ENCODE results near the gene THUMPD1.
"Not testable (repeated sequence)": the region's sequence is repeated elsewhere in the genome, so short reads cannot be mapped to it uniquely, and the experiment has no call there.

THUMPD1 gene

DNA sequence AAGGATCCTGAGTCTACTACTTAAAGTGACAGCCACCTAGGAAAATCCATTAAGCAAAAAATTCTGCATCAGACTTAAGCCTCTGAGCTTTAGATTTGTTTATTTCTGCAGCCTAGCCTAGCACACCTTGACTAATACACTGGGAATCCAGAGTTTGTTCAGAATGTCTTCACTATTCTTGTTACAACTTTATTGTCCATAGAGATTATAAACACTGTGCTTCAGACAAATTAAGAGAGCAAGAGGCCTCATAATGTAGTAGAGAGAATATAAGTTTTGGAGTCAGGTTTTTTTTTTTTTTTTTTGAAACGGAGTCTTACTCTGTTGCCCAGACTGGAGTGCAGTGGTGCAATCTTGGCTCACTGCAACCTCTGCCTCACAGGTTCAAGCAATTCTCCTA is 8.9 kb upstream of the THUMPD1 start:
- in situ Hi-C loops (cut with MboI; ENCODE audit: low sequenced_read_pairs), result no loop called here

GRCh38 chr16:20749474-20749873 is 7.9 kb upstream of the THUMPD1 start:
- in situ Hi-C loops (cut with MboI; ENCODE audit: low sequenced_read_pairs), result no loop called here

- in situ Hi-C loops (cut with MboI; ENCODE audit: low sequenced_read_pairs), result no loop called here
These were observed 5.6 kb upstream of the THUMPD1 start for GRCh38 chr16:20747030-20747816.

DNA sequence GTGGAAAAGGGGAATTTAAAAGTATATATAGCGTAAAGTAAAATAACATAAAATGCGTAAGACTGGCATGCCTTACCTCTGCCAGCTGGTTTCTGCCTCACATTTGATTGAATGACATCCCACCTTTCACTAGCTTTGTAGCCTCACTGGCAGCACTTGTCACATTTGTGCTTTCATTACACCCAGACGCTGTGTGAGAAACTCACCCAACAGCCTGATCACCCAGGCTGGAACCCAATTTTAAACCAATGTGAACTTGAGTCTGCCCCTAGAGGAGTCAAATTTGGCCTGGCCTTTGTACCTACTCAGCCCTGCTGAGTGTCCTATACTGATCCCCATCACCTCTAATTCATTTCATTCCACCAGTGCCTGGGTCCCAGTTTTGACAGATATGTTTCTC is 4.8 kb upstream of the THUMPD1 start:
- in situ Hi-C loops (cut with MboI; ENCODE audit: low sequenced_read_pairs), result no loop called here

- in situ Hi-C loops (cut with MboI; ENCODE audit: low sequenced_read_pairs), result no loop called here
These were observed 3.4 kb upstream of the THUMPD1 start for GRCh38 chr16:20744922-20745440.

- in situ Hi-C loops (cut with MboI; ENCODE audit: low sequenced_read_pairs), result no loop called here
These were observed 2.0 kb upstream of the THUMPD1 start for GRCh38 chr16:20743591-20743990.

GRCh38 chr16:20740901-20741521 is 607 bp downstream of the THUMPD1 start:
- in situ Hi-C loops (cut with MboI; ENCODE audit: low sequenced_read_pairs), result no loop called here

DNA sequence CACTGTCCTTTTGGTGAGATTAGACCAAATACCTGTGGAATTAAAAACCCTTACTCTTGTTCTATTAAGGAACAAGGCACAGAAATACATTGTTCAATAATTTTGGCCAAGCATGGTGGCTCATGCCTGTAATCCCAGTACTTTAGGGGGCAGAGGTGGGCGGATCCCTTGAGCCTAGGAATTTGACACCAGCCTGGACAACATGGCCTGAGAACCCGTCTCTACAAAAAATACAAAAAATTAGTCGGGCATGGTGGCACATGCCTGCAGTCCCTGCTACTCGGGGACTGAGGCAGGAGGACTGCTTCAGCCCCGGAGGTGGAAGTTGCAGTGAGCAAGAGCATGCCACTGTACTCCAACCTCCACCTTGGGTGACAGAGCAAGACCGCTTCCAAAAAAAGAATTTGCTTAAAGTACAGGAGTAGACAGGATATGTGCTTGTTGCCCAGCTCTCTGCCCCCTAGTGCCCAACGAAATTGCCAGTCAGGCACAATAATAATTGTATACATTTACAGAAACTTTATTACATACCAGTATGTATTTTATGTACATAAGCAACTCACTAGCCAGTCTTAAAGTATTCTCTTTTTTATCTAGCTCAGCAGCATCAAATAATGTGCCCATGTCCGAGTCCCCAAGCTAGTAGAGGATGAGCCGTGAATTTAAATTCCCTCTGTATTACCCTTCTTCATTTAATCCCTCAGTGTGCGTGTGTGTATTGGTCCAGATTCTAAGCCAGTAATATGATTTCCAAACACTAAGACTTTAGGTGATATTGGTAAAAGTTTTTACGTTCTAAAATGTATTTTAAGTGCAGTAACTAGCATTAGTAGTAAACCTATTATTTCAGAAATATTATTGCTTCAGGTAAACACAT is 1.4 kb downstream of the THUMPD1 start:
- in situ Hi-C loops (cut with MboI; ENCODE audit: low sequenced_read_pairs), result no loop called here

DNA sequence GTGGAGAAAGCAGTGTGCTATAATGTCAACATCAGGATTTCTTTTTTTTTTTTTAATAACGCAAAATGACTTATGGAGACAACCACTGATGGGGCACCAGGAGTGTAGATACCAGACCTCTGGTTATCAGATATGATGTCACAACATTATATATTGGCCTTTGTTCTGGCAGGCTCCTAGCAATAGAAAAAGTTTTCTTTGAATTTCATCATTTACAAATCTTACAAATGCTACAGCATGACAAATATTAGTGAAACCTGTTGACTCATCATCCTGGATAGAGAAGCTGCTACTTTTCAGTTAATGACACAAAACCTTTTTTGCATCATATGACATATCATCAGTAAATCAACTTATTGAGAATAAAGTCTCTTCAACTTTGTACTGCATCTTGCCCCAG is 6.1 kb downstream of the THUMPD1 start:
- in situ Hi-C loops (cut with MboI; ENCODE audit: low sequenced_read_pairs), result no loop called here

GRCh38 chr16:20734782-20735181 is 6.8 kb downstream of the THUMPD1 start:
- in situ Hi-C loops (cut with MboI; ENCODE audit: low sequenced_read_pairs), result no loop called here

DNA sequence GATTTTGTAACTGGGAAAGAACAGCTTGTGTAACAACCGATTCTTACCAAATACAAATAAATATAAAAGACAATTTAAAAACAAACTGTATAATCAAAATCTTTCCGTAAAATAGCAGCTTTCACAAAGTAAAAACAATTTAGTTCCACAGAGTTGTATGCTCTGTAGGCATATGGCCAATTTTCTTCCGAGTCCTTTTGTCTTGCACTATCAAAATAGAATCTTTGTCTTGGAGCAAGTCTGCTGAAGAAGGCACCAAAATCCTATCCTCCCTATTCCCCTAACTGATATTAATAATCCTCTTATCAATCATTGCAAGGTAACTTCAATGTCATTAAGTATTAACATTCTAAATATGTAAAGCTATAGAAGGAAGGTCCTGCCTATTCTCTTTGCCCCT is 7.6 kb downstream of the THUMPD1 start:
- in situ Hi-C loops (cut with MboI; ENCODE audit: low sequenced_read_pairs), result no loop called here

DNA sequence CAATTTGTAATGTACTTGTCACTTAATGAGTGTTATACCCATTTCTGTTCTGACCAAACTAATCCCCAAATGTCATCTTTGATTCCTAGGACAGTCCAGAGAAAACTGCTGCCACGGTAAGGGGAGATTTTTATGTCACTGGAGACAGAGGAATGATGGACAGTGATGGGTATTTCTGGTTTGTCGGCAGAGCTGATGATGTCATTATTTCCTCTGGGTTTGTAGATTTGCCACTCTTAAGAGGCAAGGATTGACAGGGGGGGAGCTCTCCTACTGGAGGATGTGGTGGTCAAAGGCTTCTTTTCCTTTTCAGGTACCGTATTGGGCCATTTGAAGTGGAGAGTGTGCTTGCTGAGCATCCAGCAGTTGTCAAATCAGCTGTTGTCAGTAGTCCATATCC is 12.5 kb downstream of the THUMPD1 start:
- in situ Hi-C loops (cut with MboI; ENCODE audit: low sequenced_read_pairs), result no loop called here

GRCh38 chr16:20727181-20727580 is 14.4 kb downstream of the THUMPD1 start:
- in situ Hi-C loops (cut with MboI; ENCODE audit: low sequenced_read_pairs), result no loop called here

DNA sequence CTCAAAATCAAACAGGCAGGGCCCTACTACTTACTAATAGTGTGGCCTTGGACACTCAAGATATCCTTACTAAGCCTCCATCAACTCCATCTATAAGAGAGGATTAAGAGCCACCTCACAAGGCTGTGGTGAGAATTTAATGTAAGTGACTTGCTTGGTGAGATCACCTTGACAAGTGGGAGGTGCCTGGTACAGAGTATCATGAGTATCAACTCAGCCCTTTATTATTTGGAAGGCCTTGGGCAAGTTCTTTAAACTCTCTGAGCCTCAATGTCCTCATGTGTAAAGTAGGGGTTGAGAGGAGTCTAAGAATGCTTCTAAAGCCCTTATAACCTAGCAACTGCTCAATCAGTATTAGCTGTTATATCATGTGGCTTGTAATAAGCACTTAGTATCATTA is 15.0 kb downstream of the THUMPD1 start:
- in situ Hi-C loops (cut with MboI; ENCODE audit: low sequenced_read_pairs), result no loop called here

GRCh38 chr16:20720251-20720650 is 21.4 kb downstream of the THUMPD1 start:
- in situ Hi-C loops (cut with MboI; ENCODE audit: low sequenced_read_pairs), result no loop called here

DNA sequence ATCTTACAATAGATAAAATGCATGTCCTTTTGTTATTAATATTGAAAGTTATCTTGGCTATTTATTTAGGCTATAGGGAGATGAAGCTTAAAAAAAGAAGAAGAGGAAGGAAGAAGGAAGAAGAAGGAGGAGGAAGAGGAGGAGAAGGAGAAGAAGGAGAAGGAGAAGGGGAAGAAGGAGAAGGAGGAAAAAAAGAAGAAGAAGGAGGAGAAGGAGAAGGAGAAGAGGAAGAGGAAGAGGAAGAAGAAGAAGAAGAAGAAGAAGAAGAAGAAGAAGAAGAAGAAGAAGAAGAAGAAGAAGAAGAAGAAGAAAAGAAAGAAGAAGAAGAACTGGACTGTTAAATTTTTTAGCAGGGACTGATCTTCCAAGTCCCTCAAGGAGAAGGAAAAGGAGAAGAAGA is 23.9 kb downstream of the THUMPD1 start:
- in situ Hi-C loops (cut with MboI; ENCODE audit: low sequenced_read_pairs), result not testable (repeated sequence)

DNA sequence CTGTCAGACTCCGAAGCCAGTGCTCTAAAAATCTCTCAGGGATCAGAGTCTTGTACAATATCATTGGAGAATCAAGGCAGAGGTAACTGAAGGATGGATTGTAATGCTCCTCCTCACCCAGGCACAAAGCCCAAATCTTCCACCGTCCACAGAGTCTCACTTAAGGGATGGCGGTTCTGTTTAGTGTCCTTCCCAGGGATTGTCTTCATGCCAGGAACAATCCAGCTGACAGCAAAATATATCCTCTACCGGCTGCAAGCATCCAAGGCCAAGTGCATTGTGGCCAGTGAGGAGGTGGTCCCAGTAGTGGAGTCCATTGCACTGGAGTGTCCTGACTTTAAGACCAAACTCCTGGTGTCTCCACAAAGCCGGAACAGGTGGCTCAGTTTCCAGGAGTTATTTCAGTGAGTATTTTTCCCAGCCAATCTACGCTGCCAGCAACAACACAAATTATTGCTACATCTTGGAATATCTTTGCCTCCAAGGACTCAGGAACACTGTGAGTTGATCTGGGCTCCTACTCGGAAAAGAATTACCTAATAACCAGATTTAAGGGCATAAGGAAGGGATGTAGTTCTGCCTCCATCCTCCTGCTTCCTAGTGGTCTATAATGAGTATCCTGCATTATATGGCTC is 30.2 kb downstream of the THUMPD1 start:
- in situ Hi-C loops (cut with MboI; ENCODE audit: low sequenced_read_pairs), result no loop called here

- in situ Hi-C loops (cut with MboI; ENCODE audit: low sequenced_read_pairs), result not testable (repeated sequence)
These were observed 33.5 kb downstream of the THUMPD1 start for GRCh38 chr16:20708129-20708528.

GRCh38 chr16:20707461-20707860 is 34.2 kb downstream of the THUMPD1 start:
- in situ Hi-C loops (cut with MboI; ENCODE audit: low sequenced_read_pairs), result no loop called here

DNA sequence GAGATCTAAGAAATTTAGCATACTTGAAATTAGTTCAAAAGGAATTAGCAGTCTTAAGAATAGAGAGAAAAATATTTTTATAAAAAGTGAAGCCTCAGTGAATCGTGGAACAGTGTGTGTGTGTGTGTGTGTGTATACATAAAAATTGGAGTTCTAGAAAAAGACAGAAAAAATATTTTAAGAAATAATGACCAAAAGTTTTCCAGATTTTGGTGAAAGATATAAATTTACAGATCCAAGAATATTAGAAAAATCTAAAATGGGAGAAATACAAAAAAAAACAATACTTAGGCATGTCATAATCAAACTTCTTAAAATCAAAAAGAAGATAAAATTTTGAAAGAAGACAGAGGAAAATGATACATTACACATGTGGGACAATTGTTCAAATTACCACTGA is 35.6 kb downstream of the THUMPD1 start:
- in situ Hi-C loops (cut with MboI; ENCODE audit: low sequenced_read_pairs), result not testable (repeated sequence)

DNA sequence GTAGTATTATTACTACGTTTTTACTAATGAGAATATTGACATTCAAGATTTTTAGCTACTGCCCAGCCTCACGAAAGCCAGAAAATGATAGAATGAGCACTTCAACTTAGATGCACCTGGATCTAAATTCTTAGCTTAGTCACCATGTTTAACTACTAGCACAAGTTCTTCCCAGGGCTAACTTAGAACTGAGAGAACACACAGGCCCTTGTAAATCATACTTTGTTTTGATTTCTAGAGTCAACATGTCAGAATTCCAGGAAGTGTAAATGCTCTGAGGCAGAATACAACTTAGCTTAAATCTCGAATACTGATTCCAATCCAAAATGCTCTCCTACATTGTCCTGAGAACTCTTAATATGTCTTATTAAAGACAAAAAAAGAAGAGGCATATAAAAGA is 37.3 kb downstream of the THUMPD1 start:
- in situ Hi-C loops (cut with MboI; ENCODE audit: low sequenced_read_pairs), result no loop called here
